HCT116 (cell line): ENCODE data around the gene TMEM117. TPM values are rescaled to one million over a fixed set of nuclear protein-coding genes. Genes with fewer than 3 reads are reported as not detected.

Source experiments
- ATAC-seq: fragments of 200-7000 bp; cut with Tn5 transposase; 2 replicates; pipeline ENCODE4 v1.9.1; 2020; ENCODE audit warnings: mild to moderate bottlenecking, moderate library complexity
- BruUV-seq: library from RNA; stranded (reverse); fragments of 400-500 nt; replicated peaks from 2 replicates; lab custom pipeline; 2021; lab: Mats Ljungman, UMichigan
- CTCF ChIA-PET: fragments of 300-600 bp; sonication (Branson Sonifier 250); formaldehyde crosslinking; loops from one replicate; lab custom pipeline; 2021; ENCODE audit warnings: antibody characterized with exemption; lab: Charles Lee
- POLR2A ChIA-PET: fragments of 300-600, 350-600 bp; sonication (Branson Sonifier 250); formaldehyde crosslinking; loops from one replicate; lab custom pipeline; 2021; ENCODE audit warnings: antibody characterized with exemption; lab: Charles Lee
- RAD21 ChIA-PET, 2 experiments: fragments of 300-600 bp; sonication (Branson Sonifier 250); formaldehyde crosslinking; loops; one replicate each; lab custom pipeline; 2023; ENCODE audit warnings: low total read pairs in 2 of 2; ENCODE audit not compliant: uncharacterized antibody in 2 of 2, unreplicated experiment in 2 of 2, low non-redundant PET in 1 of 2; lab: Charles Lee
- DNase-seq: peaks from one replicate; pipeline ENCODE4 v3.0.0-alpha.2; 2010; ENCODE audit warnings: low read depth, low spot score
- H2AFZ ChIP-seq: fragments of 200-600 bp; shearing (Covaris generic), sonication (generic); 2 replicates; pipeline ENCODE4 v1.6.1; 2017; ENCODE audit warnings: low read depth, mixed run types, mixed read lengths, antibody characterized with exemption, low read length; ENCODE audit not compliant: poor library complexity, severe bottlenecking
- H3K27ac ChIP-seq: 2 replicates; pipeline ENCODE4 v1.5.1; 2012; ENCODE audit warnings: low read depth, low read length
- H3K27me3 ChIP-seq: fragments of 200-600 bp; sonication (generic); 2 replicates; pipeline ENCODE4 v1.6.1; 2016; ENCODE audit warnings: mixed run types, low read length, mixed read lengths; ENCODE audit not compliant: insufficient read depth
- H3K36me3 ChIP-seq, 2 experiments: fragments of 200-500 bp in 1 of 2; fragments of 200-600 bp in 1 of 2; sonication (Bioruptor generic) in 1 of 2; sonication (generic) in 1 of 2; 2 replicates each; pipeline versions ENCODE4 v1.5.1 to v1.6.1; 2014 to 2016; ENCODE audit warnings: low read length in 2 of 2, inconsistent platforms in 1 of 2, mixed read lengths in 1 of 2, mixed run types in 1 of 2; ENCODE audit not compliant: insufficient read depth in 2 of 2, control insufficient read depth in 1 of 2
- H3K4me1 ChIP-seq, 2 experiments: fragments of 200-600 bp in 1 of 2; sonication (generic) in 1 of 2; 2 replicates each; pipeline versions ENCODE4 v1.5.1 to v1.6.1; 2012 to 2017; ENCODE audit warnings: low read length in 2 of 2, inconsistent platforms in 1 of 2, mild to moderate bottlenecking in 1 of 2, mixed read lengths in 1 of 2, mixed run types in 1 of 2, moderate library complexity in 1 of 2; ENCODE audit not compliant: insufficient read depth in 2 of 2, control insufficient read depth in 1 of 2
- H3K4me2 ChIP-seq: fragments of 200-600 bp; sonication (generic); 2 replicates; pipeline ENCODE4 v1.6.1; 2017; ENCODE audit warnings: mixed run types, low read length, mixed read lengths
- H3K4me3 ChIP-seq, 2 experiments: fragments of 200-600 bp in 1 of 2; sonication (generic) in 1 of 2; replicated peaks in 1 of 2; 2 replicates each; pipeline ENCODE4 v1.5.1; 2011 to 2016; ENCODE audit warnings: low read length in 2 of 2, control low read depth in 1 of 2, low read depth in 1 of 2, mild to moderate bottlenecking in 1 of 2, mixed read lengths in 1 of 2, mixed run types in 1 of 2
- H3K79me2 ChIP-seq: fragments of 200-600 bp; sonication (generic); 2 replicates; pipeline ENCODE4 v1.6.1; 2017; ENCODE audit warnings: mild to moderate bottlenecking, mixed run types, low read length, moderate library complexity, mixed read lengths; ENCODE audit not compliant: insufficient read depth
- H3K9ac ChIP-seq: fragments of 200-600 bp; sonication (generic); 2 replicates; pipeline ENCODE4 v1.6.1; 2016; ENCODE audit warnings: low read length, mixed read lengths
- H3K9me2 ChIP-seq: fragments of 200-600 bp; sonication (generic), shearing (Covaris generic); 2 replicates; pipeline ENCODE4 v1.6.1; 2017; ENCODE audit warnings: mixed run types, mild to moderate bottlenecking, moderate library complexity; ENCODE audit not compliant: insufficient read depth
- H3K9me3 ChIP-seq, 2 experiments: fragments of 200-500 bp in 1 of 2; fragments of 200-600 bp in 1 of 2; sonication (Bioruptor generic) in 1 of 2; sonication (generic) in 1 of 2; 2 replicates each; pipeline ENCODE4 v1.6.1; 2014 to 2017; ENCODE audit warnings: low read length in 2 of 2, mixed read lengths in 2 of 2, inconsistent platforms in 1 of 2, low read depth in 1 of 2, mild to moderate bottlenecking in 1 of 2, mixed run types in 1 of 2, moderate library complexity in 1 of 2; ENCODE audit not compliant: control insufficient read depth in 1 of 2, insufficient read depth in 1 of 2
- H4K20me1 ChIP-seq: fragments of 200-600 bp; sonication (generic), shearing (Covaris generic); 2 replicates; pipeline ENCODE4 v1.6.1; 2017; ENCODE audit warnings: mixed run types, mild to moderate bottlenecking, moderate library complexity; ENCODE audit not compliant: insufficient read depth
- ELF1 ChIP-seq: IDR thresholded peaks from 2 replicates; pipeline ENCODE4 v1.6.1; 2012; ENCODE audit warnings: low read depth, borderline replicate concordance
- EZH2 ChIP-seq: fragments of 200-600 bp; sonication (generic); IDR thresholded peaks from 2 replicates; pipeline ENCODE4 v1.6.1; 2017; ENCODE audit warnings: antibody characterized with exemption, mixed run types
- EZH2phosphoT487 ChIP-seq: fragments of 200-600 bp; IDR thresholded peaks from 2 replicates; pipeline ENCODE4 v1.6.1; 2018; ENCODE audit warnings: antibody characterized with exemption, borderline replicate concordance
- JUND ChIP-seq: IDR thresholded peaks from 2 replicates; pipeline ENCODE4 v1.6.1; 2012
- RAD21 ChIP-seq: IDR thresholded peaks from 2 replicates; pipeline ENCODE4 v1.6.1; 2012; ENCODE audit warnings: low read depth, mild to moderate bottlenecking
- YY1 ChIP-seq: IDR thresholded peaks from 2 replicates; pipeline ENCODE4 v1.6.1; 2011; ENCODE audit warnings: low read length, low read depth, moderate library complexity, mild to moderate bottlenecking; ENCODE audit not compliant: insufficient replicate concordance; ENCODE audit errors: extremely low read depth
- ZFX ChIP-seq: fragments of 450-650 bp; IDR thresholded peaks from 2 replicates; pipeline ENCODE4 v1.6.1; 2017
- intact Hi-C: fragments of 100-400 bp; cut with micrococcal nuclease; formaldehyde crosslinking; loops from 2 replicates; pipeline ENCODE4 v1.10.0; 2022
- total RNA-seq: library from RNA; stranded (reverse); gene quantifications from one replicate; pipeline ENCODE4 v1.2.1, GENCODE V29; 2021; ENCODE audit not compliant: unreplicated experiment
- TF ChIP-seq, protein P1 (sequence below): IDR thresholded peaks from 2 replicates; pipeline ENCODE4 v1.6.1; 2012
- TF ChIP-seq, protein P2 (sequence below), 3 experiments: fragments of 200-600 bp in 1 of 3; sonication (generic) in 1 of 3; IDR thresholded peaks in 2 of 3; conservative IDR thresholded peaks in 1 of 3; 2 replicates each; pipeline ENCODE4 v1.5.1; 2012 to 2017; ENCODE audit warnings: low read depth in 2 of 3, low read length in 2 of 3, antibody characterized with exemption in 1 of 3, borderline replicate concordance in 1 of 3, control low read depth in 1 of 3, mild to moderate bottlenecking in 1 of 3, mixed read lengths in 1 of 3, mixed run types in 1 of 3, moderate library complexity in 1 of 3; ENCODE audit not compliant: insufficient read depth in 1 of 3

The TMEM117 gene
- total RNA-seq, 1 experiment from 2014 or later = 3.6 TPM

DNA sequence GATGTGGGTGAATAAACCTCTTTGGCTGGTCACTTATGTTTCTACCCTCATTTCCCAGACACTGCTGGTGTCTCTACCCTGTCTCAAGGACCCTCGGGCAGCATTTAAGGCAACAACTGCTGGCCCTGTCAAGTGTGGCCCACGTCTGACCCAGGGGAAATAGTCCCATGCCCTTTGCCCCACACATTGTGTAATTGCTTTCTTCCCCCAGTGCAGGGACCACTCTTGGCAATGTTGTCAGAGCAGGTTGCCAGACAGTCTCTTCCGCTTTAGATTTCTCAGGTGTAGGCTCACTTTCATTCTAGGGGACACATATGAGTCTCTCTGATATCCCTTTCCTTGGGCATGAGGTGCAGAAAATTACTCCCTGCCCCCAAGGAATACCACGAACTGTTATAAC, 216.7 kb downstream of the TMEM117 start:
- ATAC-seq (no peak), DNase-seq (no peak)
- CTCF ChIA-PET = no interaction called here
- BruUV-seq = no TSS peak
- Histone ChIP-seq H3K4me3 (no peak overlapping the region), H3K9ac (no peak overlapping the region), H3K27me3 (no peaks in the 10 kb centered on the region), H3K27ac (no peak overlapping the region), H3K36me3 (no peaks in the 10 kb centered on the region), H3K79me2 (no peaks in the 10 kb centered on the region), H4K20me1 (no peaks in the 10 kb centered on the region), H3K9me3 (no peaks in the 10 kb centered on the region), H3K4me1 (no peaks in the 10 kb centered on the region), H3K4me2 (no peak overlapping the region), H3K9me2 (no peaks in the 10 kb centered on the region), H2AFZ (no peak overlapping the region)
- intact Hi-C loops = no loop called here
- TF ChIP-seq, protein P1, sequence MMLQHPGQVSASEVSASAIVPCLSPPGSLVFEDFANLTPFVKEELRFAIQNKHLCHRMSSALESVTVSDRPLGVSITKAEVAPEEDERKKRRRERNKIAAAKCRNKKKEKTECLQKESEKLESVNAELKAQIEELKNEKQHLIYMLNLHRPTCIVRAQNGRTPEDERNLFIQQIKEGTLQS = no peak
- TF ChIP-seq EZH2phosphoT487 (no peak), RAD21 (no peak)
- POLR2A ChIA-PET = no interaction called here
- RAD21 ChIA-PET = no interaction called here

DNA sequence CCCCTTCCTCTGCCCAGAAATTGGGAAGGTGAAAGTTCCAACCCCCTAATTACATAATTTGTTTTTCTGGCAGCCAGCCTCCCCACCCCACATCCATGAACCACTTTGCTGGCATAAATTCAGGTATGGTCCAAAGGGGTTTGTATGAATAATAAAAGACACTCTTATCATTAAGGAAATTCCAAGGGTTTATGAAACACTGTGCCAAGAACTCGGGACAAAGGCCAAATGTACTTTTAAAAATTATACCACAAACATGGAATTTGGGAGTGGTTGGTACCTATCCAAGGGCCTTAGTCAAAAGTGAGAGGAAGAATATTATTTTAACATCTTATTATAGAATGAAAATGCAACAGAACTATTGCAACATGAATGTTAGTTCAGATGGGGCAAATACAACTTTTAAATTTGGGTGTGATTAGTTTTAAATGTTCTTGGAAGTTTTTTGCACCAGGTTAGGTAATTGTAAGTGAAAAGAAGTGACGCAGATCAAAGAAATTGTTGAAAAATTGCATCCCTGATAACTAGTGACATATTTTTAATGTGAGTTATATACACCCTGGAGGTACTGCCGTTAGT, 217.8 kb downstream of the TMEM117 start:
- DNase-seq = no peak
- RAD21 ChIA-PET = no interaction called here
- no peaks in the 10 kb centered on the region for H3K79me2 ChIP-seq
- no peak overlapping the region for H3K9ac ChIP-seq
- H2AFZ ChIP-seq = no peak overlapping the region
- H3K4me3 ChIP-seq = no peak overlapping the region
- H3K9me2 ChIP-seq = no peaks in the 10 kb centered on the region
- H3K4me1 ChIP-seq = no peaks in the 10 kb centered on the region
- no TSS peak for BruUV-seq
- TF ChIP-seq EZH2 (no peak), ELF1 (no peak), YY1 (no peak), JUND (no peak), RAD21 (no peak), ZFX (no peak)
- TF ChIP-seq, protein P2, sequence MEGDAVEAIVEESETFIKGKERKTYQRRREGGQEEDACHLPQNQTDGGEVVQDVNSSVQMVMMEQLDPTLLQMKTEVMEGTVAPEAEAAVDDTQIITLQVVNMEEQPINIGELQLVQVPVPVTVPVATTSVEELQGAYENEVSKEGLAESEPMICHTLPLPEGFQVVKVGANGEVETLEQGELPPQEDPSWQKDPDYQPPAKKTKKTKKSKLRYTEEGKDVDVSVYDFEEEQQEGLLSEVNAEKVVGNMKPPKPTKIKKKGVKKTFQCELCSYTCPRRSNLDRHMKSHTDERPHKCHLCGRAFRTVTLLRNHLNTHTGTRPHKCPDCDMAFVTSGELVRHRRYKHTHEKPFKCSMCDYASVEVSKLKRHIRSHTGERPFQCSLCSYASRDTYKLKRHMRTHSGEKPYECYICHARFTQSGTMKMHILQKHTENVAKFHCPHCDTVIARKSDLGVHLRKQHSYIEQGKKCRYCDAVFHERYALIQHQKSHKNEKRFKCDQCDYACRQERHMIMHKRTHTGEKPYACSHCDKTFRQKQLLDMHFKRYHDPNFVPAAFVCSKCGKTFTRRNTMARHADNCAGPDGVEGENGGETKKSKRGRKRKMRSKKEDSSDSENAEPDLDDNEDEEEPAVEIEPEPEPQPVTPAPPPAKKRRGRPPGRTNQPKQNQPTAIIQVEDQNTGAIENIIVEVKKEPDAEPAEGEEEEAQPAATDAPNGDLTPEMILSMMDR (IDR thresholded peaks at IDR 0.05 in 2 of 3, conservative IDR thresholded peaks at IDR 0.05 in 1 of 3; ENCODE audit: borderline replicate concordance in 1 of 3, insufficient read depth in 1 of 3, low read depth in 2 of 3, low read length in 2 of 3) = no peak
- no peak overlapping the region for H3K4me2 ChIP-seq
- no peaks in the 10 kb centered on the region for H3K27me3 ChIP-seq
- intact Hi-C loops = no loop called here
- POLR2A ChIA-PET = no interaction called here
- H4K20me1 ChIP-seq = no peaks in the 10 kb centered on the region
- H3K36me3 ChIP-seq = no peaks in the 10 kb centered on the region
- no peak for ATAC-seq
- no peaks in the 10 kb centered on the region for H3K9me3 ChIP-seq
- H3K27ac ChIP-seq = no peak overlapping the region
- CTCF ChIA-PET = no interaction called here
